H9 (cell line): ENCODE results near the gene CCDC154. TPM values are rescaled to one million over a fixed set of nuclear protein-coding genes. Genes with fewer than 3 reads are reported as not detected.

Experiments
- DNase-seq: peaks from one replicate; pipeline ENCODE4 v3.0.0-alpha.2; 2017
- H2AFZ ChIP-seq: one replicate; pipeline ENCODE4 v1.6.1; 2013; ENCODE audit warnings: mild to moderate bottlenecking, low read length, control low read depth, moderate library complexity
- H2AK5ac ChIP-seq: 2 replicates; pipeline ENCODE4 v1.6.1; 2013; ENCODE audit warnings: low read length, control low read depth, mixed read lengths; ENCODE audit not compliant: insufficient read length
- H2BK120ac ChIP-seq: one replicate; pipeline ENCODE4 v1.6.1; 2013; ENCODE audit warnings: low read depth, mild to moderate bottlenecking, low read length, control low read depth, inconsistent platforms; ENCODE audit not compliant: poor library complexity, severe bottlenecking
- H2BK12ac ChIP-seq: 2 replicates; pipeline ENCODE4 v1.6.1; 2013; ENCODE audit warnings: low read length, control low read depth, mixed read lengths, low read depth; ENCODE audit not compliant: insufficient read length
- H2BK15ac ChIP-seq: 2 replicates; pipeline ENCODE4 v1.6.1; 2013; ENCODE audit warnings: low read depth, low read length, control low read depth
- H2BK20ac ChIP-seq: one replicate; pipeline ENCODE4 v1.6.1; 2013; ENCODE audit warnings: low read depth, mild to moderate bottlenecking, low read length, control low read depth, inconsistent platforms; ENCODE audit not compliant: poor library complexity, severe bottlenecking
- H2BK5ac ChIP-seq: 2 replicates; pipeline ENCODE4 v1.6.1; 2013; ENCODE audit warnings: low read length, control low read depth, mixed read lengths; ENCODE audit not compliant: insufficient read length
- H3K14ac ChIP-seq: 2 replicates; pipeline ENCODE4 v1.6.1; 2013; ENCODE audit warnings: low read length, control low read depth; ENCODE audit not compliant: insufficient read depth
- H3K18ac ChIP-seq: 2 replicates; pipeline ENCODE4 v1.6.1; 2013; ENCODE audit warnings: low read depth, mild to moderate bottlenecking, mixed read lengths, low read length, control low read depth; ENCODE audit not compliant: insufficient read length
- H3K23ac ChIP-seq: 2 replicates; pipeline ENCODE4 v1.6.1; 2013; ENCODE audit warnings: low read length, control low read depth, mixed read lengths, low read depth; ENCODE audit not compliant: insufficient read length
- H3K23me2 ChIP-seq: 2 replicates; pipeline ENCODE4 v1.6.1; 2013; ENCODE audit warnings: low read depth, mild to moderate bottlenecking, mixed read lengths, low read length, control low read depth; ENCODE audit not compliant: insufficient read length, poor library complexity, severe bottlenecking
- H3K27ac ChIP-seq: 2 replicates; pipeline ENCODE4 v1.5.1; 2013; ENCODE audit warnings: low read length, control low read depth, mixed read lengths, low read depth; ENCODE audit not compliant: insufficient read length
- H3K27me3 ChIP-seq: 2 replicates; pipeline ENCODE4 v1.6.1; 2013; ENCODE audit warnings: low read length, control low read depth, inconsistent platforms; ENCODE audit not compliant: insufficient read depth
- H3K4ac ChIP-seq: 2 replicates; pipeline ENCODE4 v1.6.1; 2013; ENCODE audit warnings: low read depth, mild to moderate bottlenecking, control low read depth, inconsistent platforms, low read length, moderate library complexity
- H3K4me1 ChIP-seq: 2 replicates; pipeline ENCODE4 v1.6.1; 2013; ENCODE audit warnings: low read length, control low read depth, inconsistent platforms; ENCODE audit not compliant: insufficient read depth
- H3K4me2 ChIP-seq: 2 replicates; pipeline ENCODE4 v1.6.1; 2013; ENCODE audit warnings: low read length, control low read depth, mixed read lengths; ENCODE audit not compliant: insufficient read length, insufficient read depth
- H3K56ac ChIP-seq: 2 replicates; pipeline ENCODE4 v1.6.1; 2013; ENCODE audit warnings: low read depth, mild to moderate bottlenecking, mixed read lengths, low read length, control low read depth; ENCODE audit not compliant: insufficient read length
- H3K79me1 ChIP-seq: 2 replicates; pipeline ENCODE4 v1.6.1; 2013; ENCODE audit warnings: low read depth, mild to moderate bottlenecking, moderate library complexity, low read length, control low read depth, inconsistent platforms; ENCODE audit not compliant: insufficient read depth, poor library complexity, severe bottlenecking
- H3K79me2 ChIP-seq: 2 replicates; pipeline ENCODE4 v1.6.1; 2013; ENCODE audit warnings: low read length, control low read depth, inconsistent platforms; ENCODE audit not compliant: insufficient read depth
- H3K9ac ChIP-seq: 2 replicates; pipeline ENCODE4 v1.6.1; 2013; ENCODE audit warnings: low read length, control low read depth, mixed read lengths; ENCODE audit not compliant: insufficient read length; ENCODE audit errors: extremely low read depth
- H3K9me3 ChIP-seq: one replicate; pipeline ENCODE4 v1.6.1; 2013; ENCODE audit warnings: low read depth, low read length, inconsistent platforms; ENCODE audit not compliant: control insufficient read depth
- H3T11ph ChIP-seq: one replicate; pipeline ENCODE4 v1.6.1; 2013; ENCODE audit warnings: mild to moderate bottlenecking, low read length, control low read depth, inconsistent platforms
- H4K20me1 ChIP-seq: one replicate; pipeline ENCODE4 v1.6.1; 2013; ENCODE audit not compliant: control insufficient read depth, insufficient read length, insufficient read depth
- H4K5ac ChIP-seq: 2 replicates; pipeline ENCODE4 v1.6.1; 2013; ENCODE audit warnings: low read depth, mild to moderate bottlenecking, mixed read lengths, low read length, control low read depth; ENCODE audit not compliant: insufficient read length
- H4K8ac ChIP-seq: replicated peaks from 2 replicates; pipeline ENCODE4 v1.6.1; 2013; ENCODE audit warnings: low read length, control low read depth, mixed read lengths, low read depth; ENCODE audit not compliant: insufficient read length
- H4K91ac ChIP-seq: 2 replicates; pipeline ENCODE4 v1.6.1; 2013; ENCODE audit warnings: low read depth, mild to moderate bottlenecking, moderate library complexity, mixed read lengths, low read length, control low read depth; ENCODE audit not compliant: insufficient read length
- H3K27ac Mint-ChIP-seq, 3 experiments: 2 replicates in 2 of 3; 3 replicates in 1 of 3; pipeline ENCODE4 v1.8.0; 2020 to 2021; ENCODE audit warnings: mixed read lengths in 3 of 3, mild to moderate bottlenecking in 1 of 3, moderate library complexity in 1 of 3
- H3K27me3 Mint-ChIP-seq: 2 replicates; pipeline ENCODE4 v1.8.0; 2021; ENCODE audit warnings: low read depth, mild to moderate bottlenecking, moderate library complexity, mixed read lengths
- H3K36me3 Mint-ChIP-seq, 3 experiments: 2 replicates in 2 of 3; 3 replicates in 1 of 3; pipeline ENCODE4 v1.8.0; 2020 to 2021; ENCODE audit warnings: low read depth in 3 of 3, mixed read lengths in 3 of 3; ENCODE audit not compliant: insufficient read depth in 1 of 3
- H3K4me1 Mint-ChIP-seq, 2 experiments: 2 replicates each; pipeline ENCODE4 v1.8.0; 2020; ENCODE audit warnings: mixed read lengths in 2 of 2
- H3K4me3 Mint-ChIP-seq, 2 experiments: 2 replicates in 1 of 2; 3 replicates in 1 of 2; pipeline ENCODE4 v1.8.0; 2020 to 2021; ENCODE audit warnings: mild to moderate bottlenecking in 2 of 2, mixed read lengths in 2 of 2, moderate library complexity in 1 of 2
- H3K9me3 Mint-ChIP-seq, 2 experiments: 2 replicates in 1 of 2; 3 replicates in 1 of 2; pipeline ENCODE4 v1.8.0; 2020; ENCODE audit warnings: mild to moderate bottlenecking in 2 of 2, mixed read lengths in 2 of 2, moderate library complexity in 1 of 2
- CTCF ChIP-seq: fragments of 200-600 bp; sonication (generic); conservative IDR thresholded peaks from 3 replicates; pipeline ENCODE4 v1.8.0; 2021; ENCODE audit warnings: antibody characterized with exemption, mild to moderate bottlenecking
- WGBS: extraction: QIAGEN DNeasy Blood & Tissue Kit; methylation state at CpG from one replicate; pipeline ENCODE4 v1.1.7; 2013; ENCODE audit warnings: missing lambda C conversion rate, low lambda C conversion rate, mixed read lengths; ENCODE audit not compliant: insufficient read length; ENCODE audit errors: extremely low coverage; 5-methylcytosine and 5-hydroxymethylcytosine counted together
- total RNA-seq: library from RNA; stranded (reverse); gene quantifications from 2 replicates; pipeline ENCODE4 v1.2.1, GENCODE V29; 2021

CCDC154 gene
- total RNA-seq, 1 experiment from 2014 or later: 1.3 TPM

DNA sequence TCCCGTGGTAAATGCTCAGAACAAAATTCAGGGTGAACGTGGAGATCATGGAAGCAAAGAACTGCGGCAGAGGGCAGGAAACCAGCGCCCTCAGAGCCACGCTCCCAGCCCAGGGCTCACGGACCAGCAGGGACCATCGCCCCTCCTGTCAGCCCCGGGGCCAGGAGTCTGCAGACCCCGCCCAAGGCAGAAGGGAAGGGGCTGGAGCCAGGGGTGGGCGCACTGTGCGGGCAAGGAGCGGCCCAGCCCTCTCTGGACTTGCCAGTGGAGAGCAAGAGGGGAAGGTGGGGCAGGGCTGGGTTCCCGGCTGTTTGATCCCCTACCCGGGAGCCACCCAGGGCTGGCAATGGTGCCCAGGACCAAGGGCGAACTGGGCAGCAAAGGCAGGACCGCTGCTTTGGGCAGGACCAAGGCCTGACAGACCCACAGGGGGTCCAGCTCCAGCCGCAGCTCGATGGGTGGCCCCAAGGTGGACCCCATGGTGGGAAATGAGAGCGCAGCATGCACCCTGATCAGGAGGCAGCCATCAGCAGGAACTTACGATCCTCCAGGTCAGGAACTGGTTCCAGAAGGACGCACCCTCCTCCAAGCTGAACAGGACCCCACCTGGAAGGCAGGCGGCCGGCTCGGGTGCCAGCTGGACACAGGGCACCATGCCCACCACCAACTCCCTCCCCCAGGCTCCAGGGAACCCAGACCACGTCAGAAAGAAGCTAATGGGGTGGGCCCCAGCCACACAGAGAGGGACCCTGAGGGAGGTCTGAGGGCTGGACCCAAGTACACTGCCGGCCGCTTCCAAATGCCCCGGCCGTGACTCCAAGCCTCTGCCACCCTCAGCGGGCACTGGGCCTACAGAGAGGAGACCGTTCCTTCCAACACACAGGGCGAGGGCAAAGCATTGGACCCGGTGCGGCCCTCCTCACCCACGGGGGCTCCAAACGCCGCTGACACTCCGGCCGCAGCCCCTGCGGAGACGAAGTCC, 11.1 kb upstream of the CCDC154 start:
- Histone ChIP-seq H2BK5ac (no peak overlapping the region), H3K23me2 (no peaks in the 10 kb centered on the region), H3K18ac (no peak overlapping the region), H3K9ac (no peak overlapping the region), H2AK5ac (no peak overlapping the region), H4K8ac (no peak overlapping the region), H3T11ph (no peak overlapping the region), H2BK15ac (no peak overlapping the region), H4K91ac (no peak overlapping the region), H4K20me1 (no peaks in the 10 kb centered on the region), H3K23ac (no peak overlapping the region), H2BK20ac (no peak overlapping the region), H3K4me1 (no peaks in the 10 kb centered on the region), H3K56ac (no peak overlapping the region), H3K79me2 (no peaks in the 10 kb centered on the region), H3K4ac (no peak overlapping the region), H2AFZ (no peak overlapping the region), H4K5ac (no peak overlapping the region), H3K4me2 (no peak overlapping the region), H2BK120ac (no peak overlapping the region), H3K79me1 (no peaks in the 10 kb centered on the region), H3K27me3 (no peaks in the 10 kb centered on the region), H3K14ac (no peak overlapping the region), H2BK12ac (no peak overlapping the region), H3K27ac (no peak overlapping the region), H3K9me3 (no peaks in the 10 kb centered on the region)
- TF ChIP-seq CTCF: no peak
- no peak overlapping the region for H3K27ac Mint-ChIP-seq
- H3K36me3 Mint-ChIP-seq: peaks cover 0 to 30% (median 30%) of the 10 kb centered on the region in 3 experiments; a peak in 6 of 7 replicates
- H3K4me3 Mint-ChIP-seq: no peak overlapping the region
- H3K27me3 Mint-ChIP-seq: no peaks in the 10 kb centered on the region
- no CpG with 5 or more reads among the region's 41 CpGs for WGBS
- no peak for DNase-seq
- H3K4me1 Mint-ChIP-seq: no peaks in the 10 kb centered on the region
- no peaks in the 10 kb centered on the region for H3K9me3 Mint-ChIP-seq
